SU-DHL-6 (cell line): ENCODE data around the gene MROH2A.

Experiments
- H2AFZ ChIP-seq: fragments of 200-600 bp; sonication (generic); 2 replicates; pipeline ENCODE4 v1.6.1; 2014; ENCODE audit warnings: low read depth, mild to moderate bottlenecking, moderate library complexity, mixed read lengths, antibody characterized with exemption, low read length; ENCODE audit not compliant: severe bottlenecking
- H3F3A ChIP-seq: fragments of 200-600 bp; shearing (Covaris generic); 2 replicates; pipeline ENCODE4 v1.6.0; 2016; ENCODE audit warnings: antibody characterized with exemption, mild to moderate bottlenecking; ENCODE audit not compliant: insufficient read depth
- H3K27ac ChIP-seq: fragments of 200-600 bp; sonication (generic); 2 replicates; pipeline ENCODE4 v1.5.1; 2016; ENCODE audit warnings: low read depth, mild to moderate bottlenecking, low read length, moderate library complexity, mixed read lengths
- H3K27me3 ChIP-seq: fragments of 200-600 bp; sonication (generic), shearing (Covaris generic); 2 replicates; pipeline ENCODE4 v1.6.0; 2014; ENCODE audit warnings: mild to moderate bottlenecking, low read length
- H3K36me3 ChIP-seq: fragments of 200-600 bp; sonication (generic); 2 replicates; pipeline ENCODE4 v1.6.1; 2014; ENCODE audit warnings: mild to moderate bottlenecking, low read length, mixed read lengths
- H3K4me2 ChIP-seq: fragments of 300-600, 200-600 bp; shearing (Covaris generic), sonication (generic); 2 replicates; pipeline ENCODE4 v1.6.0; 2014; ENCODE audit warnings: low read length, low read depth, mild to moderate bottlenecking; ENCODE audit not compliant: poor library complexity, severe bottlenecking
- H3K4me3 ChIP-seq: fragments of 200-600 bp; sonication (generic); 2 replicates; pipeline ENCODE4 v1.5.1; 2014; ENCODE audit warnings: antibody characterized with exemption, low read length, mild to moderate bottlenecking, mixed read lengths; ENCODE audit not compliant: insufficient read depth, poor library complexity, severe bottlenecking
- H3K79me2 ChIP-seq: fragments of 200-600 bp; sonication (generic); 2 replicates; pipeline ENCODE4 v1.6.1; 2014; ENCODE audit warnings: mild to moderate bottlenecking, low read length, moderate library complexity; ENCODE audit not compliant: insufficient read depth
- H3K9ac ChIP-seq: fragments of 200-600 bp; sonication (generic); 2 replicates; pipeline ENCODE4 v1.7.0; 2014; ENCODE audit warnings: mild to moderate bottlenecking, low read length
- H3K9me2 ChIP-seq: fragments of 200-600 bp; sonication (generic); replicated peaks from 2 replicates; pipeline ENCODE4 v1.6.1; 2014; ENCODE audit warnings: low read length; ENCODE audit not compliant: insufficient read depth
- H3K9me3 ChIP-seq: fragments of 200-600 bp; sonication (generic); 2 replicates; pipeline ENCODE4 v1.6.1; 2014; ENCODE audit warnings: low read length, mixed read lengths; ENCODE audit not compliant: insufficient read depth
- H4K20me1 ChIP-seq: fragments of 200-600 bp; sonication (generic); 2 replicates; pipeline ENCODE4 v1.6.1; 2014; ENCODE audit warnings: low read depth, mild to moderate bottlenecking, antibody characterized with exemption, low read length, moderate library complexity, mixed read lengths
- CTCF ChIP-seq: fragments of 200-600 bp; sonication (generic); IDR thresholded peaks from one replicate; pipeline ENCODE4 v1.5.1; 2017; ENCODE audit warnings: antibody characterized with exemption, mild to moderate bottlenecking, low read length, moderate library complexity; ENCODE audit not compliant: insufficient read depth, poor library complexity, severe bottlenecking
- EZH2phosphoT487 ChIP-seq: fragments of 200-600 bp; sonication (generic), shearing (Covaris generic); conservative IDR thresholded peaks from 2 replicates; pipeline ENCODE4 v1.6.1; 2018; ENCODE audit warnings: mild to moderate bottlenecking, antibody characterized with exemption, low read length, moderate library complexity, mixed read lengths

Gene MROH2A

GRCh38 chr2:233813236-233814055 is 35.3 kb downstream of the MROH2A start:
- no peaks in the 10 kb centered on the region for H3K36me3 ChIP-seq
- no peaks in the 10 kb centered on the region for H3F3A ChIP-seq
- no peaks in the 10 kb centered on the region for H3K27me3 ChIP-seq
- no peaks in the 10 kb centered on the region for H3K79me2 ChIP-seq
- no peak for TF ChIP-seq EZH2phosphoT487
- TF ChIP-seq CTCF, result no peak
- no peak overlapping the region for H3K27ac ChIP-seq
- no peak overlapping the region for H2AFZ ChIP-seq
- H3K4me2 ChIP-seq, result no peak overlapping the region
- H3K9ac ChIP-seq, result no peak overlapping the region
- H3K9me3 ChIP-seq, result no peaks in the 10 kb centered on the region
- no peak overlapping the region for H3K4me3 ChIP-seq
- no peaks in the 10 kb centered on the region for H4K20me1 ChIP-seq
- no peaks in the 10 kb centered on the region for H3K9me2 ChIP-seq

DNA sequence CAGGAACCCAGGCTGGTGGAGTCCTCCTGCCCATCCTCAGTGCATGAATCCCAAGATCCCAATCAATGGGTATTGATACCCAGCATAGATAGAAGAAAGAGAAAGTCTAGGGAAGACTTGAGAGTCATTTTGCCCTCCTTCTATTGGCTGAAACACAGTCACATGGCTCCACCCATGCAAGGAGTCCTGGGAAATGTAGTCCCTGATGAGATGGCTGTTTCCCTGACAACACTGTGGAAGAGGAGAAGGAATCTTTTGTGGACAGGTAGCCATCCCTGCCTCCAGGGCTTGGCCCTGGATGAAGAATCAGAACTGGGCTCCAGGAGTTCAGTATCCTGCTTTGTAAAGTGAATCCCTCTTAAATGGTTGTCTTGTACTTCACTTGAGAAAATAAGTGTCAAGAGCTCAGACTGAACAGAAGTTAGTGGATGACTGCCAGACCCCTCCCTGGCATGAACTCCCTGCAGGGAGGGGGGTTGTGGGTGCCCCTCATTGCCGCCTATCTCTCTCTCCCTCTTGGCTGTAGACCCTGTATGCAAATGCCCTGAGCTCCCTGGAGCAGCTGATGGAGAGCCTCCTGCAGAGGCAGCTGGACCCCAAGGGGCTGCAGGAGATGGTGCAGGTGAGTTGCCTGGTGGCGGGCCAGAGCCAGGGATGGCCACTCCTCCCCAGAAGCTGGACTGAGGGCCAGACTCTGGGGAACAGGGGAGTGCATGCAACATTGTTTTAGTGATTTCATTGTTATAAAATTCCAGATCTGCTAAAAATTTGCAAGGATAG is 36.1 kb downstream of the MROH2A start:
- Histone ChIP-seq H3K9me2 (no peaks in the 10 kb centered on the region), H2AFZ (no peak overlapping the region), H3K4me3 (no peak overlapping the region), H3K9me3 (no peaks in the 10 kb centered on the region), H3F3A (no peaks in the 10 kb centered on the region), H3K27me3 (no peaks in the 10 kb centered on the region), H3K27ac (no peak overlapping the region), H3K4me2 (no peak overlapping the region), H3K9ac (no peak overlapping the region), H3K79me2 (no peaks in the 10 kb centered on the region), H3K36me3 (no peaks in the 10 kb centered on the region), H4K20me1 (no peaks in the 10 kb centered on the region)
- no peak for TF ChIP-seq EZH2phosphoT487
- no peak for TF ChIP-seq CTCF

DNA sequence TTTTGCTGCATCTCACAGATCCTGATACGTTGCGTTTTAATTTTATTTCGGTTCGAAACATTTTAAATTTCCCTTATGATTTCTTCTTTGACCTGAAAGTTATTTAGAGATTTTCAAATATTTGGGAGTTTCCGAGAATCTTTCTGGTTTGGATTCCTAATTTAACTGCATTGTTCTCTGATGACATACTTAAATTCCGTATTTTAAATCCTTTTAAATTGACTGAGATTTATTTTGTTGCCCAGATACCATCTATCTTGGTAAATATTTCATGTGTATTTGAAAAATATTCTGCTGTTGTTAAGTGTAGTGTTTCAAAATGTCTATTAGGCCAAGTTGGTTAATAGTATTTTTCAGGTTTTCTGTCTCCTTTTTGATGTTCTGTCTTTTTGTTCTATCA is 37.7 kb downstream of the MROH2A start:
- Histone ChIP-seq H3K9me2 (no peaks in the 10 kb centered on the region), H3K79me2 (no peaks in the 10 kb centered on the region), H3K9me3 (no peaks in the 10 kb centered on the region), H4K20me1 (no peaks in the 10 kb centered on the region), H3K36me3 (no peaks in the 10 kb centered on the region), H3K4me3 (no peak overlapping the region), H3K9ac (no peak overlapping the region), H2AFZ (no peak overlapping the region), H3K27me3 (no peaks in the 10 kb centered on the region), H3K27ac (no peak overlapping the region), H3F3A (no peaks in the 10 kb centered on the region), H3K4me2 (no peak overlapping the region)
- no peak for TF ChIP-seq CTCF
- TF ChIP-seq EZH2phosphoT487, result no peak
